Epithelial cell of esophagus (primary cell): ENCODE measurements around the gene IGHMBP2.

Experiments used
- DNase-seq: peaks from one replicate; pipeline ENCODE4 v3.0.0; 2010; ENCODE audit warnings: low read depth
- H3K4me3 ChIP-seq: 2 replicates; pipeline ENCODE4 v1.5.1; 2011; ENCODE audit warnings: mild to moderate bottlenecking, low read length, control low read depth
- CTCF ChIP-seq: IDR thresholded peaks from 2 replicates; pipeline ENCODE4 v1.5.1; 2011; ENCODE audit warnings: low read depth, mild to moderate bottlenecking, low read length, control low read depth, inconsistent platforms; ENCODE audit not compliant: insufficient read depth; ENCODE audit errors: missing control alignments

Gene IGHMBP2

GRCh38 chr11:68956547-68957254 lies 53.0 kb downstream of the IGHMBP2 start:
- no peak for TF ChIP-seq CTCF
- no peak for DNase-seq
- no peak overlapping the region for H3K4me3 ChIP-seq

GRCh38 chr11:68958211-68958610 lies 54.5 kb downstream of the IGHMBP2 start:
- DNase-seq, result no peak
- TF ChIP-seq CTCF, result no peak
- no peak overlapping the region for H3K4me3 ChIP-seq

GRCh38 chr11:68959465-68960293 lies 56.0 kb downstream of the IGHMBP2 start:
- TF ChIP-seq CTCF, result no peak
- no peak for DNase-seq

GRCh38 chr11:68960294-68961071 lies 56.8 kb downstream of the IGHMBP2 start:
- DNase-seq, result no peak
- H3K4me3 ChIP-seq, result no peak overlapping the region
- no peak for TF ChIP-seq CTCF

More at GRCh38 chr11:68959465-68960293, 56.0 kb downstream of the IGHMBP2 start:
- no peak overlapping the region for H3K4me3 ChIP-seq

GRCh38 chr11:68961245-68961644 lies 57.6 kb downstream of the IGHMBP2 start:
- no peak for TF ChIP-seq CTCF
- no peak for DNase-seq
- no peak overlapping the region for H3K4me3 ChIP-seq

GRCh38 chr11:68962527-68963250 lies 59.0 kb downstream of the IGHMBP2 start:
- no peak for TF ChIP-seq CTCF
- DNase-seq, result no peak
- no peak overlapping the region for H3K4me3 ChIP-seq
